VCaP (cell line): ENCODE data around the gene TMEM184A.

Source experiments
- H3K27ac ChIP-seq: fragments of 450-650 bp; 2 replicates; pipeline ENCODE4 v1.5.1; 2017
- CTCF ChIP-seq: fragments of 450-650 bp; conservative IDR thresholded peaks from 2 replicates; pipeline ENCODE4 v1.5.1; 2017; ENCODE audit warnings: mild to moderate bottlenecking, moderate library complexity

Gene TMEM184A

GRCh38 chr7:1563981-1564602, 8.1 kb upstream of the TMEM184A start:
- H3K27ac ChIP-seq, result no peak overlapping the region
- no peak for TF ChIP-seq CTCF

- no peak for TF ChIP-seq CTCF
- H3K27ac ChIP-seq, result no peak overlapping the region
Measured at GRCh38 chr7:1562597-1563051, 6.6 kb upstream of the TMEM184A start.

GRCh38 chr7:1562116-1562515, 6.1 kb upstream of the TMEM184A start:
- TF ChIP-seq CTCF, result no peak
- H3K27ac ChIP-seq, result no peak overlapping the region

DNA sequence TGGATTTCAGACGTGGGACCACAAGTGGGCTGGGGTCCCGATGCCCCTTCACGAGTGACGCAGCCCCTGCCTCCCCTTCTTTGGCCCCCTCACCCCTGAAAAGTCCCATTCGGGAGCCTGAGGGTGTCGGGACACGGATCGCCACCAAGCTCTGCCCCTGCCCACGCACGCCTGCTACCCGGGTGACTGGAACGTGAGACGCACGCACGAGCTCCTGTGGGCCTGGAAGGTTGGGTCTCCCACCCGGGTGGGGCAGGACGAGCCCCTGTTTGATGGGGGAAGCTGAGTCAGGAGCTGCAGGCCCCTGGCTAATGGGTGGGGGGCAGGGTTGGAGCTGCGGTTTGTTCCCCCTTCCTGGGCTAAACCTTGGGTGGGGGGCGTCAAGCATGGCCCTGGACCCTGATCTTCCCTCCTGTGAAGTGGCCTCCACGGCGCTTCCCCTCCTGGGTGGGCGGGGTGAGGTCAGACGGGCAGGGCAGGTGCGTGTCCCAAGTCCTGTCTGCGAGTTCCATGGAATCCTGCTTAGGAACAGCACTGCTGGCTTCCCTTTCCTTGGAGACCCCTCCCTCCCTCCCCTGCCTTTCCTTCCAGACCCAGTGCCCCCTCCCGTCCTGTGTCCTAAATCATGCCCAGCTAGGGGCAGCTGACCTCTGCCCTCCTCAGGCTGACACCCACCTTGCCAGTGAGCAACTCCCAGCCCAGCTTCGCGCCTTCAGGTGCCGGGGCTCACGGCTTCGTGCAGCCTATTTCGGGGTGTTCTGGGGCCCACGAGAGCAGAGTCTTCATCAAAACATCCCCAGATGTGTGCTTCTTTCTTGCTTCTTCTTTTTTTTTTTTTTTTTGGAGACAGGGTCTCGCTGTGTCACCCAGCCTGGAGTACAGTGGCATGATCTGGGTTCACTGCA, 5.3 kb upstream of the TMEM184A start:
- H3K27ac ChIP-seq, result no peak overlapping the region
- no peak for TF ChIP-seq CTCF

GRCh38 chr7:1560620-1561031, 4.6 kb upstream of the TMEM184A start:
- peak overlapping the region; percentile 88; the same call in 1 of the 2 replicates for H3K27ac ChIP-seq
- TF ChIP-seq CTCF, result no peak

- TF ChIP-seq CTCF, result no peak
- H3K27ac ChIP-seq, result peak overlapping the region; percentile 88
Measured at GRCh38 chr7:1559626-1560590, 3.9 kb upstream of the TMEM184A start.
